Measurements from ENCODE around the gene TTLL6.
"Not testable (repeated sequence)": the region's sequence is repeated elsewhere in the genome, so short reads cannot be mapped to it uniquely, and the experiment has no call there.

Gene TTLL6

GRCh38 chr17:48809182-48809581 lies 7.8 kb downstream of the TTLL6 start:
- H3K4me1 ChIP-seq: no peaks in the 10 kb centered on the region
- TF ChIP-seq CTCF (IDR thresholded peaks at IDR 0.05): no peak
- H3K36me3 ChIP-seq: no peaks in the 10 kb centered on the region
- no peak overlapping the region for H3K27ac ChIP-seq
- no peaks in the 10 kb centered on the region for H3K9me3 ChIP-seq
- intact Hi-C loops (cut with DNase I; ENCODE audit: low total_unique reads): loop anchor here (5.0 kb wide), 1 partner anchor 223 kb away; no protein-coding TSS in a partner anchor
- H3K4me3 ChIP-seq: no peak overlapping the region
- DNase-seq: no peak
- peaks cover 0 to 29% of the 10 kb centered on the region in 2 donors for H3K27me3 ChIP-seq

GRCh38 chr17:48804936-48805411 lies 12.1 kb downstream of the TTLL6 start:
- no peaks in the 10 kb centered on the region for H3K4me1 ChIP-seq
- no peak overlapping the region for H3K4me3 ChIP-seq
- no peak overlapping the region for H3K27ac ChIP-seq
- H3K9me3 ChIP-seq: no peaks in the 10 kb centered on the region
- peak; percentile 93 to 95 for TF ChIP-seq CTCF (IDR thresholded peaks at IDR 0.05)
- no peaks in the 10 kb centered on the region for H3K36me3 ChIP-seq
- intact Hi-C loops (cut with DNase I; ENCODE audit: low total_unique reads): loop anchor here (5.0 kb wide), 1 partner anchor 227 kb away; no protein-coding TSS in a partner anchor
- peaks cover 0 to 26% of the 10 kb centered on the region in 2 donors for H3K27me3 ChIP-seq
- DNase-seq: peak; percentile 38 to 76

GRCh38 chr17:48800626-48801217 lies 16.3 kb downstream of the TTLL6 start:
- Histone ChIP-seq H3K27ac (no peak overlapping the region), H3K4me1 (no peaks in the 10 kb centered on the region)
- intact Hi-C loops (cut with DNase I; ENCODE audit: low total_unique reads): no loop called here

GRCh38 chr17:48799069-48799723 lies 17.8 kb downstream of the TTLL6 start:
- no peak for DNase-seq
- no peak for TF ChIP-seq CTCF (IDR thresholded peaks at IDR 0.05)

More at GRCh38 chr17:48800626-48801217, 16.3 kb downstream of the TTLL6 start:
- Histone ChIP-seq H3K36me3 (no peaks in the 10 kb centered on the region), H3K9me3 (no peaks in the 10 kb centered on the region), H3K27me3 (peaks cover 0 to 31% of the 10 kb centered on the region in 2 donors), H3K4me3 (no peak overlapping the region)
- TF ChIP-seq CTCF (IDR thresholded peaks at IDR 0.05): no peak
- DNase-seq: no peak

GRCh38 chr17:48796163-48796522 lies 20.9 kb downstream of the TTLL6 start:
- H3K27ac ChIP-seq; H3K4me1 ChIP-seq; intact Hi-C loops (cut with DNase I; ENCODE audit: low total_unique reads); H3K36me3 ChIP-seq; H3K9me3 ChIP-seq; H3K4me3 ChIP-seq: not testable (repeated sequence)
- peaks cover 0 to 52% of the 10 kb centered on the region in 2 donors for H3K27me3 ChIP-seq
- peak in 1 of 2 donors; percentile 19 for DNase-seq

More at GRCh38 chr17:48799069-48799723, 17.8 kb downstream of the TTLL6 start:
- Histone ChIP-seq H3K4me3 (no peak overlapping the region), H3K27ac (no peak overlapping the region), H3K36me3 (no peaks in the 10 kb centered on the region), H3K9me3 (no peaks in the 10 kb centered on the region), H3K4me1 (no peaks in the 10 kb centered on the region), H3K27me3 (peaks cover 0 to 35% of the 10 kb centered on the region in 2 donors)
- intact Hi-C loops (cut with DNase I; ENCODE audit: low total_unique reads): no loop called here

GRCh38 chr17:48795444-48796162 lies 21.4 kb downstream of the TTLL6 start:
- H3K36me3 ChIP-seq: no peaks in the 10 kb centered on the region
- H3K27me3 ChIP-seq: peaks cover 0 to 50% of the 10 kb centered on the region in 2 donors
- TF ChIP-seq CTCF (IDR thresholded peaks at IDR 0.05): no peak
- intact Hi-C loops (cut with DNase I; ENCODE audit: low total_unique reads): no loop called here
- H3K27ac ChIP-seq: no peak overlapping the region
- DNase-seq: peak in 1 of 2 donors; percentile 60
- H3K4me3 ChIP-seq: no peak overlapping the region
- no peaks in the 10 kb centered on the region for H3K9me3 ChIP-seq
- H3K4me1 ChIP-seq: no peaks in the 10 kb centered on the region
